Measurements from ENCODE around the gene DUSP2.

The DUSP2 gene

DNA sequence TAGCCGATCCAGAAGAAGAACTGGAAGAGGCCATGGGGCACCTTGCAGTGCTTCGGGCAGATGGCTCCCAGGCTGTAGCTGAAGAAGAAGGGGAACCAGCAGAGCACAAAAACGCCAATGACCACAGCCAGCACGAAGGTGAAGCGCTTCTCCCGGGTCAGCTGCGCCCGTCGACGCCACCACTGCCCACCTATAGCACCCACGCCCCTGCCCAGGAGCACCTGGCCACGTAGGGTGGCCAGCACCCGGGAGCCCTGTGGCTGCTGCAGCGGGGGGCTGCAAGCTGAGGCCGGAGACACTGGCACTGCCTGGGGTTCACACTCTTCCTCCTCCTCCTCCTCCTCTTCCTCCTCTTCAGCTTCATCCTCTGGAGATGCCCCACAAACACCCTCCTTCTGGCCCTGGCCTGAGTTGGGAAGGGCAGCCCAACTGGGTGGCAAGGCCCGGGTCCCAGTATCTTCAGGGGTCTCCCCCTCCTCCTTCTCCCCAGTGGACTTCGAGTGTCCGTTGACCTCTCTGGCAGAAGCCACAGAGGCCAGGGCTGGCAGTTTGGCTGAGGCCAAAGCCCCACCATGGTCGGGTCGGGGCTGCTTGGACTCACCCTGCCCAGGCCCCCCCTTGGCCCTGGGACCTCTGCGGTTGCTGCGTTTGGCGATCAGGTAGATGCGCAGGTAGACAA, 30.2 kb downstream of the DUSP2 start:
- no peak for DNase-seq
- no peak overlapping the region for H3K14ac ChIP-seq (ENCODE audit: low read length in 2 of 2)
- H4K8ac ChIP-seq (ENCODE audit: low read length) = no peak overlapping the region
- no peak overlapping the region for H3K9ac ChIP-seq (ENCODE audit: low read length)
- H3K36me3 ChIP-seq (ENCODE audit: control insufficient read depth in 1 of 2, insufficient read depth in 2 of 2, low read depth in 1 of 2, low read length in 2 of 2) = peaks cover 0 to 6% of the 10 kb centered on the region in 2 experiments
- peaks cover 70 to 77% of the 10 kb centered on the region in 2 experiments for H3K27me3 ChIP-seq (ENCODE audit: control insufficient read depth in 1 of 2, insufficient read depth in 1 of 2, low read length in 2 of 2)
- WGBS = 95% methylated on average over 24 of the region's 24 CpGs
- no peaks in the 10 kb centered on the region for H3K9me3 ChIP-seq (ENCODE audit: control insufficient read depth, low read length)
- H3K23ac ChIP-seq (ENCODE audit: low read length in 2 of 2) = no peak overlapping the region
- no peak overlapping the region for H3K4me3 ChIP-seq (ENCODE audit: insufficient read depth in 1 of 2, low read depth in 1 of 2, low read length in 2 of 2)
- peaks cover 15% of the 10 kb centered on the region for H3K4me1 ChIP-seq (ENCODE audit: control insufficient read depth, insufficient read depth, low read depth, low read length)
- H2BK12ac ChIP-seq (ENCODE audit: low read length in 2 of 2) = no peak overlapping the region
- no peak overlapping the region for H3K27ac ChIP-seq (ENCODE audit: low read length, poor library complexity, severe bottlenecking)
- no peak overlapping the region for H2BK15ac ChIP-seq (ENCODE audit: low read depth, poor library complexity, severe bottlenecking)
- H3K18ac ChIP-seq (ENCODE audit: low read depth in 1 of 2, low read length in 2 of 2) = no peak overlapping the region
- H2AFZ ChIP-seq (ENCODE audit: low read depth, low read length) = no peak overlapping the region
- no peak overlapping the region for H3K4me2 ChIP-seq (ENCODE audit: low read length, poor library complexity, severe bottlenecking)
- no peak overlapping the region for H3K4ac ChIP-seq (ENCODE audit: low read depth in 1 of 2, low read length in 2 of 2)
- no peak overlapping the region for H2BK5ac ChIP-seq (ENCODE audit: low read depth, low read length, poor library complexity, severe bottlenecking)
- no peak overlapping the region for H2AK5ac ChIP-seq (ENCODE audit: low read length, severe bottlenecking)
- no peak overlapping the region for H2BK120ac ChIP-seq (ENCODE audit: low read depth, low read length)
- H4K91ac ChIP-seq (ENCODE audit: low read length) = no peak overlapping the region
- H3K79me1 ChIP-seq (replicated peaks; ENCODE audit: low read length, poor library complexity, severe bottlenecking) = no peaks in the 10 kb centered on the region

DNA sequence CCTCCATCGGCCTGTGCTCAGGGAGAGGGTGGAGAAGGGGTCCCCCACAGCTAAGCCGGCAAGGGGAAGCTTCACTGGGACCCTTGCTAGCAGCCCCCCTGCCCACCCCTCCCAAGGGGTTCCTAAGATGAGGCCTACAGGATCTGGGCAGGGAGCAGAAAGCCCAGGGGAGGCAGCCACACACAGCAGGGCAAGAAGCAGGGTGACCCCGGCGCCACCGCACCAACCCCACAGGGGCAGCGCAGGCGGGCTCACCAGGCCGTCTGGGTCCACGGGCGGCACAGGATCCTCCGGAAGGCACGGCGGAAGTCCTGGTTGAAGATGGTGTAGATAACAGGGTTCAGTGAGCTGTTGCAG, 30.7 kb downstream of the DUSP2 start:
- H3K27me3 ChIP-seq (ENCODE audit: control insufficient read depth in 1 of 2, insufficient read depth in 1 of 2, low read length in 2 of 2) = peaks cover 70 to 77% of the 10 kb centered on the region in 2 experiments
- no peak overlapping the region for H3K23ac ChIP-seq (ENCODE audit: low read length in 2 of 2)
- no peak overlapping the region for H4K8ac ChIP-seq (ENCODE audit: low read length)
- H3K36me3 ChIP-seq (ENCODE audit: control insufficient read depth in 1 of 2, insufficient read depth in 2 of 2, low read depth in 1 of 2, low read length in 2 of 2) = peaks cover 0 to 6% of the 10 kb centered on the region in 2 experiments
- H2AK5ac ChIP-seq (ENCODE audit: low read length, severe bottlenecking) = no peak overlapping the region
- 95% methylated on average over 13 of the region's 13 CpGs for WGBS
- H3K4me2 ChIP-seq (ENCODE audit: low read length, poor library complexity, severe bottlenecking) = no peak overlapping the region
- H3K4me1 ChIP-seq (ENCODE audit: control insufficient read depth, insufficient read depth, low read depth, low read length) = peaks cover 15% of the 10 kb centered on the region
- H2BK5ac ChIP-seq (ENCODE audit: low read depth, low read length, poor library complexity, severe bottlenecking) = no peak overlapping the region
- no peak overlapping the region for H3K9ac ChIP-seq (ENCODE audit: low read length)
- no peaks in the 10 kb centered on the region for H3K79me1 ChIP-seq (replicated peaks; ENCODE audit: low read length, poor library complexity, severe bottlenecking)
- H4K91ac ChIP-seq (ENCODE audit: low read length) = no peak overlapping the region
- no peak overlapping the region for H2AFZ ChIP-seq (ENCODE audit: low read depth, low read length)
- H3K18ac ChIP-seq (ENCODE audit: low read depth in 1 of 2, low read length in 2 of 2) = no peak overlapping the region
- DNase-seq = no peak
- no peaks in the 10 kb centered on the region for H3K9me3 ChIP-seq (ENCODE audit: control insufficient read depth, low read length)
- no peak overlapping the region for H3K4ac ChIP-seq (ENCODE audit: low read depth in 1 of 2, low read length in 2 of 2)
- H2BK12ac ChIP-seq (ENCODE audit: low read length in 2 of 2) = no peak overlapping the region
- H3K14ac ChIP-seq (ENCODE audit: low read length in 2 of 2) = no peak overlapping the region
- no peak overlapping the region for H2BK120ac ChIP-seq (ENCODE audit: low read depth, low read length)
- H3K4me3 ChIP-seq (ENCODE audit: insufficient read depth in 1 of 2, low read depth in 1 of 2, low read length in 2 of 2) = no peak overlapping the region
- no peak overlapping the region for H3K27ac ChIP-seq (ENCODE audit: low read length, poor library complexity, severe bottlenecking)
- H2BK15ac ChIP-seq (ENCODE audit: low read depth, poor library complexity, severe bottlenecking) = no peak overlapping the region

DNA sequence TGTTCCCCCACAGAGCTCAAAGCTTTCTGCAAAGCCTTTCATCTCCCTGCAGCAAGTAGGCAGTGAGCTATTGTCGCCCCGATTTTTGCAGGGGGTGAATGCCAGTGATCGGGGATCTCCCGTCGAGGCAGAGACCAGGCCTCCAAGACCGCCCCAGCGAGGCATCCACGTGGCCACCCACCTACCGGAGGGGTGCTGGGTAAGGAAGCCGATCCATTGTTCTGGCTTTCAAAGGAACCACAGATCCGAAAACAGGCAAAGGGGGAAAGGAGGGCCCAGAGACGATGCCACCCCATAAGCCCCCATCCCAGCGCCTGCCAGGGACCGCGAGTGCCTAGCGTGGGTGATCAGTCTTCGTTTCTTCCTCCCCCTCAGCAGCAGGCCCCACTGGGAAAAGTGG, 31.3 kb downstream of the DUSP2 start:
- no peak overlapping the region for H3K4ac ChIP-seq (ENCODE audit: low read depth in 1 of 2, low read length in 2 of 2)
- no peak overlapping the region for H3K9ac ChIP-seq (ENCODE audit: low read length)
- H3K4me1 ChIP-seq (ENCODE audit: control insufficient read depth, insufficient read depth, low read depth, low read length) = peaks cover 20% of the 10 kb centered on the region
- no peak overlapping the region for H3K18ac ChIP-seq (ENCODE audit: low read depth in 1 of 2, low read length in 2 of 2)
- H3K9me3 ChIP-seq (ENCODE audit: control insufficient read depth, low read length) = no peaks in the 10 kb centered on the region
- H4K8ac ChIP-seq (ENCODE audit: low read length) = no peak overlapping the region
- no peaks in the 10 kb centered on the region for H3K79me1 ChIP-seq (replicated peaks; ENCODE audit: low read length, poor library complexity, severe bottlenecking)
- H3K4me2 ChIP-seq (ENCODE audit: low read length, poor library complexity, severe bottlenecking) = no peak overlapping the region
- no peak overlapping the region for H3K14ac ChIP-seq (ENCODE audit: low read length in 2 of 2)
- H3K23ac ChIP-seq (ENCODE audit: low read length in 2 of 2) = no peak overlapping the region
- H2BK5ac ChIP-seq (ENCODE audit: low read depth, low read length, poor library complexity, severe bottlenecking) = no peak overlapping the region
- H2AK5ac ChIP-seq (ENCODE audit: low read length, severe bottlenecking) = no peak overlapping the region
- H2BK12ac ChIP-seq (ENCODE audit: low read length in 2 of 2) = no peak overlapping the region
- H2BK15ac ChIP-seq (ENCODE audit: low read depth, poor library complexity, severe bottlenecking) = no peak overlapping the region
- peaks cover 70 to 77% of the 10 kb centered on the region in 2 experiments for H3K27me3 ChIP-seq (ENCODE audit: control insufficient read depth in 1 of 2, insufficient read depth in 1 of 2, low read length in 2 of 2)
- no peak overlapping the region for H3K4me3 ChIP-seq (ENCODE audit: insufficient read depth in 1 of 2, low read depth in 1 of 2, low read length in 2 of 2)
- H2AFZ ChIP-seq (ENCODE audit: low read depth, low read length) = no peak overlapping the region
- H4K91ac ChIP-seq (ENCODE audit: low read length) = no peak overlapping the region
- no peak overlapping the region for H2BK120ac ChIP-seq (ENCODE audit: low read depth, low read length)
- 95% methylated on average over 15 of the region's 17 CpGs for WGBS
- DNase-seq = no peak
- H3K27ac ChIP-seq (ENCODE audit: low read length, poor library complexity, severe bottlenecking) = no peak overlapping the region
- H3K36me3 ChIP-seq (ENCODE audit: control insufficient read depth in 1 of 2, insufficient read depth in 2 of 2, low read depth in 1 of 2, low read length in 2 of 2) = peaks cover 0 to 6% of the 10 kb centered on the region in 2 experiments

DNA sequence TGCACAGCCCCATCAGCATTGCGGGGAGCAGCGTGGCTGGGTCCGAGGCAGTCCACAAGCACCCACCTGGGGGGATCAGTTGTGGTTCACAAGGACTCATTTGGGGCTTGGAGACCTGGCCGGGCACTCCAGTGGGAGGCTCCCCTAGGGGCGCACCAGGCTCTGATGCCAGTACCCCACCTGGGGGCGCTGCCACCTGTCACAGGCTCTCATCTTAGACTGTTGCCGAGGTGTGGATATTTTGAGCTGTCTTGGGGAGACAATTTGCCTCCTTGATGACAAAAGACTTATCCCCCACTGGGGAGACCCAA, 31.9 kb downstream of the DUSP2 start:
- no peak overlapping the region for H3K14ac ChIP-seq (ENCODE audit: low read length in 2 of 2)
- H4K91ac ChIP-seq (ENCODE audit: low read length) = no peak overlapping the region
- H3K4me2 ChIP-seq (ENCODE audit: low read length, poor library complexity, severe bottlenecking) = no peak overlapping the region
- H3K27ac ChIP-seq (ENCODE audit: low read length, poor library complexity, severe bottlenecking) = no peak overlapping the region
- H2AK5ac ChIP-seq (ENCODE audit: low read length, severe bottlenecking) = no peak overlapping the region
- H2BK120ac ChIP-seq (ENCODE audit: low read depth, low read length) = no peak overlapping the region
- H4K8ac ChIP-seq (ENCODE audit: low read length) = no peak overlapping the region
- H3K18ac ChIP-seq (ENCODE audit: low read depth in 1 of 2, low read length in 2 of 2) = no peak overlapping the region
- peaks cover 0 to 6% of the 10 kb centered on the region in 2 experiments for H3K36me3 ChIP-seq (ENCODE audit: control insufficient read depth in 1 of 2, insufficient read depth in 2 of 2, low read depth in 1 of 2, low read length in 2 of 2)
- H3K4me3 ChIP-seq (ENCODE audit: insufficient read depth in 1 of 2, low read depth in 1 of 2, low read length in 2 of 2) = no peak overlapping the region
- H2BK5ac ChIP-seq (ENCODE audit: low read depth, low read length, poor library complexity, severe bottlenecking) = no peak overlapping the region
- H2AFZ ChIP-seq (ENCODE audit: low read depth, low read length) = no peak overlapping the region
- 92% methylated on average over 6 of the region's 7 CpGs for WGBS
- no peak for DNase-seq
- H3K79me1 ChIP-seq (replicated peaks; ENCODE audit: low read length, poor library complexity, severe bottlenecking) = no peaks in the 10 kb centered on the region
- no peak overlapping the region for H2BK12ac ChIP-seq (ENCODE audit: low read length in 2 of 2)
- no peak overlapping the region for H3K23ac ChIP-seq (ENCODE audit: low read length in 2 of 2)
- H3K9ac ChIP-seq (ENCODE audit: low read length) = no peak overlapping the region
- H3K4ac ChIP-seq (ENCODE audit: low read depth in 1 of 2, low read length in 2 of 2) = no peak overlapping the region
- no peaks in the 10 kb centered on the region for H3K9me3 ChIP-seq (ENCODE audit: control insufficient read depth, low read length)
- H3K27me3 ChIP-seq (ENCODE audit: control insufficient read depth in 1 of 2, insufficient read depth in 1 of 2, low read length in 2 of 2) = peaks cover 70 to 77% of the 10 kb centered on the region in 2 experiments
- peaks cover 25% of the 10 kb centered on the region for H3K4me1 ChIP-seq (ENCODE audit: control insufficient read depth, insufficient read depth, low read depth, low read length)
- H2BK15ac ChIP-seq (ENCODE audit: low read depth, poor library complexity, severe bottlenecking) = no peak overlapping the region

Data from mesenchymal stem cell (in vitro differentiated cells and primary cell).